Loucy (cell line): ENCODE measurements around the gene MYCBP2.

Experiments used
- CTCF ChIP-seq: fragments of 200-600 bp; sonication (generic); conservative IDR thresholded peaks from 2 replicates; pipeline ENCODE4 v1.5.1; 2014; ENCODE audit warnings: mild to moderate bottlenecking, antibody characterized with exemption, low read length
- EZH2phosphoT487 ChIP-seq: fragments of 200-600 bp; IDR thresholded peaks from 2 replicates; pipeline ENCODE4 v1.6.1; 2018; ENCODE audit warnings: antibody characterized with exemption, mild to moderate bottlenecking, moderate library complexity, borderline replicate concordance

DNA sequence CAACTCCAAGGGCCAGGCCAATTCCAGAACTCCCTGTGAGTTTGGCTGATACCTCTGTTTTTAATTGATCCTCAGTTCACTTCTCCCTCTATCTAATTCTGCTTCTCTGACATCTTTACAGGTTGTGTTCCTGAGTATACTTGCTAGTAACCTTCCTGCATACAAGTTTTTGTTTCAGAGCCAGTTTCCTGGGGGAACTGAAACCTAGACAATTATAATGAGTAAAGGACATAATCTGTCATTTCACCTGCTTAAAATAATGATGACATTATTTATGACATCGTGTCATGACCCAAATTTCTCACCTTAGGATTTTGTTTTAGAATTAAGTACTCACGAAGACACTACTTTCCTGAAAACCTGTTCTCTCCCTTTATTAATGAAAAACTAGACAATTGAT lies 12.5 kb upstream of the MYCBP2 start:
- TF ChIP-seq CTCF (no peak), EZH2phosphoT487 (no peak)
